Naive B cell (primary cell): ENCODE measurements around the gene SHISA6. TPM values are rescaled to one million over a fixed set of nuclear protein-coding genes. Genes with fewer than 3 reads are reported as not detected.

ENCODE experiments used
- ATAC-seq, 2 donors: fragments of 150-1000 bp; cut with Tn5 transposase; 2 replicates each; pipeline ENCODE4 v1.10.0; 2021; ENCODE audit warnings: low read depth in 2 of 2, mild to moderate bottlenecking in 2 of 2, moderate library complexity in 2 of 2
- DNase-seq: peaks from one replicate; pipeline ENCODE4 v3.0.0; 2022
- H3K27ac Mint-ChIP-seq, 6 donors: one replicate each; pipeline ENCODE4 v1.8.0; 2020 to 2022; ENCODE audit warnings: mild to moderate bottlenecking in 6 of 6, mixed read lengths in 6 of 6, moderate library complexity in 5 of 6, inconsistent platforms in 2 of 6
- H3K27me3 Mint-ChIP-seq, 3 donors: one replicate each; pipeline ENCODE4 v1.8.0; 2021 to 2022; ENCODE audit warnings: mixed read lengths in 3 of 3, mild to moderate bottlenecking in 1 of 3
- H3K36me3 Mint-ChIP-seq, 2 donors: one replicate each; pipeline ENCODE4 v1.8.0; 2020 to 2022; ENCODE audit warnings: mixed read lengths in 2 of 2, inconsistent platforms in 1 of 2, mild to moderate bottlenecking in 1 of 2
- H3K4me1 Mint-ChIP-seq, 3 donors: one replicate each; pipeline ENCODE4 v1.8.0; 2020 to 2022; ENCODE audit warnings: mixed read lengths in 3 of 3, inconsistent platforms in 1 of 3, mild to moderate bottlenecking in 1 of 3, moderate library complexity in 1 of 3
- H3K4me3 Mint-ChIP-seq, 8 donors: one replicate each; pipeline ENCODE4 v1.8.0; 2020 to 2022; ENCODE audit warnings: mild to moderate bottlenecking in 8 of 8, mixed read lengths in 8 of 8, moderate library complexity in 8 of 8, inconsistent platforms in 2 of 8
- H3K9me3 Mint-ChIP-seq, 7 donors: one replicate each; pipeline ENCODE4 v1.8.0; 2020 to 2022; ENCODE audit warnings: mixed read lengths in 7 of 7, mild to moderate bottlenecking in 5 of 7, inconsistent platforms in 2 of 7, moderate library complexity in 1 of 7
- polyA plus RNA-seq, 6 donors: library from polyadenylated mRNA; unstranded; fragments of 300-500 nt; fragmentation: Illumina TruSeq; gene quantifications; one replicate each; pipeline ENCODE4 v1.2.3, GENCODE V29; 2021; ENCODE audit warnings: low read depth in 6 of 6

Gene SHISA6
- polyA plus RNA-seq, 6 donors from 2014 or later, result not detected

- H3K4me3 Mint-ChIP-seq, result no peak overlapping the region
- H3K4me1 Mint-ChIP-seq, result no peaks in the 10 kb centered on the region
Measured at GRCh38 chr17:11276486-11276885, 35.5 kb downstream of the SHISA6 start.

DNA sequence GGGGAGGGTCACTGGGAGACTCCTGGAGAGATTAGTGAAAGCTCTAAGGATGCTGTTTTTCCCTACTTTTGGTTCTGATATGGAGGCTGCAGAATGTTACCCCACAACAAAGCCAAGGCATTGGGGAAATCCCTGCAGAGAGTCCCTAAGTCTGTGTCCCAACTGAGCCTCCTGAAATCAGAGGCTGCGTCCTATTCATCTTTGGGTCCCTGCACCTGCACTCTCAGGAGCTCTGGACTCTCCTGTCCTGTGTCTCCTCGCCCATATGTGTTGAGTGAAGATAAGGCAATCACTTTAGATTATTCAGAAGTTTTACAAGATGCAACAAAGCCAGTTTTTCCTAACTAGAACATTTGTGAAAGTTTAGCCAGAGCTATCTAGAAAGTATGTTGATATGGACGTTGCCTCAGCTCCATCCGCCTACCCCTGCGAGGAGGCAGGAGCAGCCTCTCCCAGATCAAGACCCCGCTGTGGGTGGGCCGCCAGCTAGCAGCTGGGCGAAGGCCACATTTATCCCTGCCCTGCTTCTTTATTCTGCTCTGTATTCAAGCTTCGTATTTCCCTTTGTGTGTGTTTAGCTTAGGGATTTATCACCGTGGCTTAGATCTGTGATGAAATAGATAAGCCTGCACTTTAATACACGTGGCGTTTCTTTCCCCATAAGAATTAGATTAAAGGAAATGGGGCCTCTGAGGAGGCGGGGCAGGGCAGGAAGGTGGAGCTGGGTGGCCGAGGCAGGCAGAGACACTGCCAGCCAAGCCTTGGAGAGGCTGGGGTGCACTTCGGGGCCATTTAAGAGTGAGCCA, 37.4 kb downstream of the SHISA6 start:
- peaks cover 0 to 16% (median 7%) of the 10 kb centered on the region in 7 donors for H3K9me3 Mint-ChIP-seq
- no peaks in the 10 kb centered on the region for H3K27me3 Mint-ChIP-seq
- DNase-seq (no peak), ATAC-seq (no peak)
- no peak overlapping the region for H3K27ac Mint-ChIP-seq
- H3K4me3 Mint-ChIP-seq, result no peak overlapping the region
- no peaks in the 10 kb centered on the region for H3K4me1 Mint-ChIP-seq
- no peaks in the 10 kb centered on the region for H3K36me3 Mint-ChIP-seq

More at GRCh38 chr17:11276486-11276885, 35.5 kb downstream of the SHISA6 start:
- H3K9me3 Mint-ChIP-seq, result peaks cover 2 to 14% (median 11%) of the 10 kb centered on the region in 7 donors
- DNase-seq (no peak), ATAC-seq (no peak)
- no peak overlapping the region for H3K27ac Mint-ChIP-seq
- no peaks in the 10 kb centered on the region for H3K27me3 Mint-ChIP-seq
- H3K36me3 Mint-ChIP-seq, result peaks cover 0 to 9% of the 10 kb centered on the region in 2 donors

DNA sequence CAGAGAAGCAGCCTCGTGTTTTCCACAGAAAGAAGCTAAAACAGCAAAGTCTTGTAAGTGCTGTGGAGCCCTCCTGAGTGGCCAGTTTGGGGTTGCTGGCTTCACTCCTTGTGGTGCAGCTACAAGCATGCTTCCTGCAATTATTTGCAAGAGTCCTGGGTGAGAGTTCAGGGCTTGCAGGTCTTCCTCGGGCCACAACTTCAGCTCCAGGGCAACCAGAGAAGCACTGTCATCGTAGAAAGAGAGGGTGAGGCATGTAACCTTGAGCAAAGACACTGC, 37.9 kb downstream of the SHISA6 start:
- no peaks in the 10 kb centered on the region for H3K27me3 Mint-ChIP-seq
- H3K9me3 Mint-ChIP-seq, result peaks cover 0 to 16% (median 7%) of the 10 kb centered on the region in 7 donors
- H3K27ac Mint-ChIP-seq, result no peak overlapping the region
- DNase-seq (no peak), ATAC-seq (no peak)
- H3K4me3 Mint-ChIP-seq, result no peak overlapping the region
- H3K36me3 Mint-ChIP-seq, result no peaks in the 10 kb centered on the region
- H3K4me1 Mint-ChIP-seq, result no peaks in the 10 kb centered on the region

- ATAC-seq (no peak), DNase-seq (no peak)
- Mint-ChIP-seq H3K27me3 (peaks cover 0 to 3% (median 0%) of the 10 kb centered on the region in 3 donors), H3K27ac (no peak overlapping the region), H3K4me3 (no peak overlapping the region), H3K9me3 (peaks cover 0 to 22% (median 11%) of the 10 kb centered on the region in 7 donors), H3K36me3 (no peaks in the 10 kb centered on the region), H3K4me1 (no peaks in the 10 kb centered on the region)
Measured at GRCh38 chr17:11279776-11280344, 38.8 kb downstream of the SHISA6 start.

GRCh38 chr17:11282586-11282985, 41.6 kb downstream of the SHISA6 start:
- Mint-ChIP-seq H3K27me3 (peaks cover 0 to 4% (median 0%) of the 10 kb centered on the region in 3 donors), H3K4me3 (no peak overlapping the region), H3K27ac (no peak overlapping the region), H3K36me3 (no peaks in the 10 kb centered on the region), H3K9me3 (peaks cover 0 to 22% (median 9%) of the 10 kb centered on the region in 7 donors), H3K4me1 (no peaks in the 10 kb centered on the region)
- no peak for DNase-seq
- ATAC-seq, result no peak

GRCh38 chr17:11284811-11285210, 43.8 kb downstream of the SHISA6 start:
- Mint-ChIP-seq H3K4me1 (no peaks in the 10 kb centered on the region), H3K4me3 (no peak overlapping the region), H3K36me3 (no peaks in the 10 kb centered on the region), H3K9me3 (peaks cover 0 to 22% (median 9%) of the 10 kb centered on the region in 7 donors), H3K27me3 (peaks cover 0 to 4% (median 0%) of the 10 kb centered on the region in 3 donors), H3K27ac (no peak overlapping the region)
- DNase-seq (no peak), ATAC-seq (no peak)

- Mint-ChIP-seq H3K4me1 (no peaks in the 10 kb centered on the region), H3K27me3 (peaks cover 0 to 4% (median 0%) of the 10 kb centered on the region in 3 donors), H3K36me3 (no peaks in the 10 kb centered on the region), H3K27ac (no peak overlapping the region), H3K4me3 (no peak overlapping the region), H3K9me3 (peaks cover 0 to 17% (median 8%) of the 10 kb centered on the region in 7 donors)
- DNase-seq (no peak), ATAC-seq (no peak)
Measured at GRCh38 chr17:11285946-11286345, 44.9 kb downstream of the SHISA6 start.

DNA sequence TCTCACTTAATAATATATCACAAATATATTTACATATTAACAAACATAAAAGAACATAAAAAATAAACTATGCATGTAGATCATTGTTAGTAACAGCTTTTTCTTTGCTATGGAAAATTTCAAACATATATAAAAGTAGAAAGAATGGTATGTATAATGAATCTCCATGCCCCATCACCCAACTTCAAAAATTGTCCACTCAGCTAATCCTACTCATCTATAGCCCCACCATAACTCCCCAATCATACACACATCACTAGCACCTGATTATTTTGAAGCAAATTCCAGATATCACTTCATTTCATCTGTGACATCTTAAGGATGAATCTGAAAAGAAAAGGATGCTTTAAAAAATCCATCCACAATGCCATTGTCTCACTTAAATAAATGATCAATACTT, 46.8 kb downstream of the SHISA6 start:
- Mint-ChIP-seq H3K27ac (no peak overlapping the region), H3K4me3 (no peak overlapping the region), H3K36me3 (no peaks in the 10 kb centered on the region), H3K27me3 (peaks cover 0 to 4% (median 0%) of the 10 kb centered on the region in 3 donors), H3K9me3 (peaks cover 0 to 14% (median 5%) of the 10 kb centered on the region in 7 donors), H3K4me1 (no peaks in the 10 kb centered on the region)
- no peak for ATAC-seq
- DNase-seq, result no peak

DNA sequence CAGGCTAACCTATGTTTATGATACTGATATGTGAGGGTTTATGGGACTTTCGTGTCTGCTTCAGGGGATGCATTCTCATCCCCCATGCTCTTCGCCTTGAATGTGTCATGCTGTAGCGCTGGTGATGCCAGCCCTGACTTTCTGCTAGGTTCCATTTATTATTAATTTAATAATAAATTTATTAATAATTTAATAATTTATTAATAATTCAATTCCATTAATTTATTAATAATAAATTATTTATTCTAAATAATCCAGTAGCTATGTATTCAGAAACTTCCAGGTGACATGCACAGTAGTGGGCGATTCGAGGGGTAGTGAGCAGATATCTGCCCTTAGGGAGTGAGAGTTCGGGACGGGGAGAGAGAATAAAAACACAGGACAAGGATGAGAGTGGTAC, 49.8 kb downstream of the SHISA6 start:
- no peaks in the 10 kb centered on the region for H3K36me3 Mint-ChIP-seq
- H3K27ac Mint-ChIP-seq, result no peak overlapping the region
- H3K9me3 Mint-ChIP-seq, result peaks cover 0 to 7% (median 0%) of the 10 kb centered on the region in 7 donors
- no peak overlapping the region for H3K4me3 Mint-ChIP-seq
- DNase-seq, result no peak
- no peak for ATAC-seq
- no peaks in the 10 kb centered on the region for H3K27me3 Mint-ChIP-seq
- H3K4me1 Mint-ChIP-seq, result no peaks in the 10 kb centered on the region

DNA sequence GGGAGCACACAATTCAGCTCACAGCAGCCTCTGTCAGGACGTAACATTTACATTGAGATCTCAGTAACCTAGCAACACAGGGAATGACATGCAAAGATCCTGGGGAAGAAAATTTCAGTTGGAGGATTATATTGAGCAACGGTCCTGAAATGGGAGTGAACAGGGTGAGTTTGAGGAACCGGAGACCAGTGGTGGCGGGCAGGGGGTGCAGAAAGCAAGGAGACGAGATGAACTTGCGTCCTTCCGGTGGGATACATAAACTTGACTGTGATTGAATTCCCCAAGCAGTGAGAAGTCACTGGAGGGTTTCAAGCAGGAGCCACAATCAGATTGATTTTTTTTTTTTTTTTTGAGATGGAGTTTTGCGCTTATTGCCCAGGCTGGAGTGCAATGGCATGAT, 51.5 kb downstream of the SHISA6 start:
- Mint-ChIP-seq H3K4me1 (no peaks in the 10 kb centered on the region), H3K9me3 (peaks cover 0 to 12% (median 0%) of the 10 kb centered on the region in 7 donors), H3K36me3 (no peaks in the 10 kb centered on the region), H3K27ac (no peak overlapping the region), H3K4me3 (no peak overlapping the region), H3K27me3 (no peaks in the 10 kb centered on the region)
- DNase-seq (no peak), ATAC-seq (no peak)

- peaks cover 0 to 12% (median 3%) of the 10 kb centered on the region in 7 donors for H3K9me3 Mint-ChIP-seq
- no peak overlapping the region for H3K27ac Mint-ChIP-seq
- H3K36me3 Mint-ChIP-seq, result no peaks in the 10 kb centered on the region
- no peaks in the 10 kb centered on the region for H3K4me1 Mint-ChIP-seq
- ATAC-seq (no peak), DNase-seq (no peak)
- H3K27me3 Mint-ChIP-seq, result no peaks in the 10 kb centered on the region
- H3K4me3 Mint-ChIP-seq, result no peak overlapping the region
Measured at GRCh38 chr17:11293480-11293879, 52.5 kb downstream of the SHISA6 start.

GRCh38 chr17:11294826-11295225, 53.8 kb downstream of the SHISA6 start:
- ATAC-seq (no peak), DNase-seq (no peak)
- Mint-ChIP-seq H3K27ac (no peak overlapping the region), H3K4me1 (no peaks in the 10 kb centered on the region), H3K9me3 (peaks cover 0 to 12% (median 3%) of the 10 kb centered on the region in 7 donors), H3K27me3 (no peaks in the 10 kb centered on the region), H3K4me3 (no peak overlapping the region), H3K36me3 (no peaks in the 10 kb centered on the region)

DNA sequence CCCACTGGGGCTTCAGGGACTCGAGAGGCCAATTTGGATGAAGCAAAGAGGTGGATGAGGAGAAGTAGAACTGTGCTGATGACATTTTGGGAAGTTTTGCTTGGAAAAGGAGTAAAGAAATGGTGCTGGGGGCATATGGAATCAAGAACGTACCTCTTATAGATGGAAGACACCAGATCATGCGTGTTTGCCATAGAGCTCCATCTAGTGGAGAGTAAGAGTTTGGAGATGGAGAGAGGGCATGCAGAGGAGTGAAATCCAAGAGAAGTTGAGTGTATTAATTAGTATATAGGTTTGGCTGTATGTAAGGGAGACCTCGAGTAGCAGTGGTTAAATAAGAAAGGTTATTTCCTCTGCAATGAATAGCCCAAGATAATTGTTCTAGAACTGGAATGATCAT, 56.0 kb downstream of the SHISA6 start:
- H3K36me3 Mint-ChIP-seq, result no peaks in the 10 kb centered on the region

DNA sequence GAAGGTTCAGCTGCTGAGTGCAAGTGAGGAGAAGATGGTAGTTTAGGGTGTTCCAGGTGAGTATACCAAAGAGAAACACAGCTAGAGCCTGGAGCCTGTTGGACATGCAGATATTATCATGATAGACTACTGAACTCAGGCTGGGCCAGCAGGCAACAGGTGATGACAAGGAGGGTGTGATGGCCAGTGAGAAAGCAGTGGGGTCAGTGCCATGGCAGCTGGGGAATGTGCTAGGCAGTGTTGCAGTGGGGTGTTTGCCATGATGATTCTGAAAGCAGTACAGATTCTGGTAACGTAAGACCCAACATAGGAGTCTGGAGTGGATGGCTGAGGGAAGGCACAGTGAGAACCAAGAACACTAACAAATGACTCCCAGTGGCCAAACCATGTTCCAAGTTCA, 57.4 kb downstream of the SHISA6 start:
- ATAC-seq (no peak), DNase-seq (no peak)
- Mint-ChIP-seq H3K9me3 (peaks cover 0 to 15% (median 3%) of the 10 kb centered on the region in 7 donors), H3K36me3 (no peaks in the 10 kb centered on the region), H3K27ac (no peak overlapping the region), H3K4me1 (no peaks in the 10 kb centered on the region), H3K27me3 (no peaks in the 10 kb centered on the region), H3K4me3 (no peak overlapping the region)

More for the DNA sequence above, 56.0 kb downstream of the SHISA6 start:
- ATAC-seq (no peak), DNase-seq (no peak)
- Mint-ChIP-seq H3K9me3 (peaks cover 0 to 15% (median 3%) of the 10 kb centered on the region in 7 donors), H3K27ac (no peak overlapping the region), H3K4me1 (no peaks in the 10 kb centered on the region), H3K27me3 (no peaks in the 10 kb centered on the region), H3K4me3 (no peak overlapping the region)
